Vagina (tissue), 2 donors: ENCODE results near the gene HRH1.

Experiments used
- CTCF ChIP-seq, 3 experiments: fragments of 450-650 bp in 2 of 3; fragments of 200-600 bp in 1 of 3; sonication (generic) in 1 of 3; IDR thresholded peaks; one replicate each; pipeline ENCODE4 v1.5.1; 2017 to 2019; ENCODE audit warnings: antibody characterized with exemption in 3 of 3, mild to moderate bottlenecking in 2 of 3, moderate library complexity in 2 of 3
- POLR2A ChIP-seq, 2 donors: fragments of 450-650 bp; IDR thresholded peaks; one replicate each; pipeline ENCODE4 v1.6.1; 2017; ENCODE audit warnings: antibody characterized with exemption in 2 of 2, mild to moderate bottlenecking in 2 of 2, moderate library complexity in 2 of 2
- POLR2AphosphoS5 ChIP-seq, 2 donors: sonication (generic); formaldehyde crosslinking; IDR thresholded peaks; one replicate each; pipeline ENCODE4 v1.9.0; 2017; ENCODE audit warnings: antibody characterized with exemption in 2 of 2, mild to moderate bottlenecking in 2 of 2, low read depth in 1 of 2; ENCODE audit not compliant: insufficient read depth in 1 of 2

GRCh38 chr3:11297126-11297525 is 142.8 kb downstream of the HRH1 start:
- no peak for TF ChIP-seq CTCF (IDR thresholded peaks at IDR 0.05)
- no peak for TF ChIP-seq POLR2A (IDR thresholded peaks at IDR 0.05)
- TF ChIP-seq POLR2AphosphoS5 (IDR thresholded peaks at IDR 0.05; ENCODE audit: insufficient read depth in 1 of 2, low read depth in 1 of 2): no peak
